Glomerular endothelial cell (primary cell): ENCODE measurements around the gene RAD54L2. TPM values are rescaled to one million over a fixed set of nuclear protein-coding genes. Genes with fewer than 3 reads are reported as not detected.

Experiments
- total RNA-seq: library from RNA; depleted of rRNA; stranded (reverse); fragments of >200 nt; gene quantifications from 2 replicates; pipeline ENCODE4 v1.2.3, GENCODE V29; 2015

The RAD54L2 gene
- total RNA-seq, 1 donor from 2014 or later = 28.0 TPM

Other genes starting within 250 kb of the RAD54L2 start
- gene MANF, start 153.4 kb upstream of the RAD54L2 start, total RNA-seq = 114 and 115 TPM in 2 replicates
- 29.4 and 41.8 TPM in 2 replicates for gene RBM15B, start 147.4 kb upstream of the RAD54L2 start, total RNA-seq
- 10.2 and 12.7 TPM in 2 replicates for gene DCAF1, start 38.7 kb upstream of the RAD54L2 start, total RNA-seq
- gene TEX264, start 132.5 kb downstream of the RAD54L2 start, total RNA-seq = 58.8 and 76.4 TPM in 2 replicates
- under 0.01 and 0.12 TPM in 2 replicates for gene GRM2, start 168.3 kb downstream of the RAD54L2 start, total RNA-seq
- not detected in 2 replicates for gene IQCF6, start 240.5 kb downstream of the RAD54L2 start, total RNA-seq